ENCODE results near the gene AUP1.
"Not testable (repeated sequence)": the region's sequence is repeated elsewhere in the genome, so short reads cannot be mapped to it uniquely, and the experiment has no call there.

AUP1 gene

GRCh38 chr2:74529357-74530238, at the start of gene AUP1, which contains the start of gene HTRA2:
Gene AUP1, minus strand, starts transcription at chr2:74529706. Its CDS starts 77 bp downstream, at chr2:74529629.
Gene HTRA2, plus strand, starts transcription at chr2:74529933. Its CDS starts 74 bp downstream, at chr2:74530007.
- peak; percentile 88 for FAIRE-seq

- no peak for FAIRE-seq
Measured at GRCh38 chr2:74578408-74578807, 48.9 kb upstream of the AUP1 start.

- FAIRE-seq = no peak
Measured at GRCh38 chr2:74577448-74577847, 47.9 kb upstream of the AUP1 start.

GRCh38 chr2:74576863-74577229, 47.3 kb upstream of the AUP1 start:
- no peak for FAIRE-seq

GRCh38 chr2:74576211-74576862, 46.8 kb upstream of the AUP1 start:
- FAIRE-seq = no peak

GRCh38 chr2:74575320-74575719, 45.8 kb upstream of the AUP1 start:
- no peak for FAIRE-seq

- no peak for FAIRE-seq
Measured at GRCh38 chr2:74573747-74574562, 44.4 kb upstream of the AUP1 start.

GRCh38 chr2:74572178-74572925, 42.8 kb upstream of the AUP1 start:
- FAIRE-seq = no peak

- FAIRE-seq = no peak
Measured at GRCh38 chr2:74571058-74571457, 41.6 kb upstream of the AUP1 start.

GRCh38 chr2:74569686-74570085, 40.2 kb upstream of the AUP1 start:
- no peak for FAIRE-seq

GRCh38 chr2:74567881-74568280, 38.4 kb upstream of the AUP1 start:
- FAIRE-seq = no peak

- FAIRE-seq = no peak
Measured at GRCh38 chr2:74566754-74567085, 37.2 kb upstream of the AUP1 start.

- no peak for FAIRE-seq
Measured at GRCh38 chr2:74566076-74566753, 36.7 kb upstream of the AUP1 start.

- FAIRE-seq = no peak
Measured at GRCh38 chr2:74564222-74564621, 34.7 kb upstream of the AUP1 start.

GRCh38 chr2:74562126-74562775, 32.7 kb upstream of the AUP1 start:
- FAIRE-seq = no peak

- FAIRE-seq = not testable (repeated sequence)
Measured at GRCh38 chr2:74561022-74561421, 31.5 kb upstream of the AUP1 start.

- no peak for FAIRE-seq
Measured at GRCh38 chr2:74560591-74560990, 31.1 kb upstream of the AUP1 start.

GRCh38 chr2:74559912-74560311, 30.4 kb upstream of the AUP1 start:
- no peak for FAIRE-seq

GRCh38 chr2:74558284-74559230, 29.1 kb upstream of the AUP1 start:
- no peak for FAIRE-seq

- FAIRE-seq = no peak
Measured at GRCh38 chr2:74556831-74557370, 27.4 kb upstream of the AUP1 start.

All from endometrium (tissue), 2 donors.